ENCODE data around the gene NEURL1B. TPM values are rescaled to one million over a fixed set of nuclear protein-coding genes. Genes with fewer than 3 reads are reported as not detected.
A peak's percentile ranks its signal among the peaks of the same experiment; 100 is the strongest.

Gene NEURL1B
- total and polyA plus RNA-seq, 12 donors: 14.4 to 45.8 (median 21.6) TPM

DNA sequence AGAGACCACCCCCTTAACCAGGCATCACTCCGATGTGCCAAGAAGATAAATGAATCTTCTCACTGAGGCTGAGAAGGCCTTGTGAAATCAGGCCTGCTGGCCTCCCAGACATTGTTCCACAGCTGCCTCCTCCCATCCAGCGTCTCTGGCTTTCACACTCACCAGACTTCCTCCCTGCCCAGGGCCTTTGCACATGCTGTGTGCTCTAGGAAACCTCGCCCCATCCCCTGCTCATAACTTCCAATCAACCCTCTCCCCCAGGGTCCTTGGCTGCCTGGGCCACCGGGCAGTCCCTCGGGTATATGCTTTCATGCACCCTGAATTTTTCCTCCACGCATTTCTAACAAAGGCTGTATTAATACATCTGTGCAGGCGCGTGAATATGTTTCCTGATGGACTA lies 71.5 kb downstream of the NEURL1B start:
- H3K36me3 ChIP-seq: no peaks in the 10 kb centered on the region
- H3K9me3 ChIP-seq: no peaks in the 10 kb centered on the region
- DNase-seq (no peak), ATAC-seq (no peak)
- intact Hi-C loops (cut with DNase I): loop anchor here in 8 of 10 donors (1.0 to 10.0 kb wide), 5 partner anchors 192 to 572 kb away; no protein-coding TSS in a partner anchor
- H3K4me1 ChIP-seq: peaks cover 15 to 49% (median 40%) of the 10 kb centered on the region in 9 donors
- peaks cover 0 to 8% (median 0%) of the 10 kb centered on the region in 7 donors for H3K27me3 ChIP-seq
- no peak overlapping the region for H3K27ac ChIP-seq
- H3K4me3 ChIP-seq: no peak overlapping the region
- TF ChIP-seq, protein P1, sequence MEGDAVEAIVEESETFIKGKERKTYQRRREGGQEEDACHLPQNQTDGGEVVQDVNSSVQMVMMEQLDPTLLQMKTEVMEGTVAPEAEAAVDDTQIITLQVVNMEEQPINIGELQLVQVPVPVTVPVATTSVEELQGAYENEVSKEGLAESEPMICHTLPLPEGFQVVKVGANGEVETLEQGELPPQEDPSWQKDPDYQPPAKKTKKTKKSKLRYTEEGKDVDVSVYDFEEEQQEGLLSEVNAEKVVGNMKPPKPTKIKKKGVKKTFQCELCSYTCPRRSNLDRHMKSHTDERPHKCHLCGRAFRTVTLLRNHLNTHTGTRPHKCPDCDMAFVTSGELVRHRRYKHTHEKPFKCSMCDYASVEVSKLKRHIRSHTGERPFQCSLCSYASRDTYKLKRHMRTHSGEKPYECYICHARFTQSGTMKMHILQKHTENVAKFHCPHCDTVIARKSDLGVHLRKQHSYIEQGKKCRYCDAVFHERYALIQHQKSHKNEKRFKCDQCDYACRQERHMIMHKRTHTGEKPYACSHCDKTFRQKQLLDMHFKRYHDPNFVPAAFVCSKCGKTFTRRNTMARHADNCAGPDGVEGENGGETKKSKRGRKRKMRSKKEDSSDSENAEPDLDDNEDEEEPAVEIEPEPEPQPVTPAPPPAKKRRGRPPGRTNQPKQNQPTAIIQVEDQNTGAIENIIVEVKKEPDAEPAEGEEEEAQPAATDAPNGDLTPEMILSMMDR (IDR thresholded peaks at IDR 0.05): no peak
- WGBS, 2 donors: 61 to 66% methylated on average over 8 of the region's 8 CpGs

GRCh38 chr5:172713113-172713808 lies 72.2 kb downstream of the NEURL1B start:
- DNase-seq (peak; percentile 60 to 77), ATAC-seq (peak in 7 of 8 donors; percentile 25 to 43 (median 34))
- intact Hi-C loops (cut with DNase I): loop anchor here in 8 of 10 donors (1.0 to 10.0 kb wide), 5 partner anchors 192 to 572 kb away; no protein-coding TSS in a partner anchor
- Histone ChIP-seq H3K27ac (peak overlapping the region in 6 of 10 donors; percentile 76 to 91 (median 88)), H3K9me3 (no peaks in the 10 kb centered on the region), H3K27me3 (peaks cover 0 to 8% (median 0%) of the 10 kb centered on the region in 7 donors), H3K36me3 (no peaks in the 10 kb centered on the region), H3K4me3 (peak overlapping the region in 1 of 10 donors; percentile 8), H3K4me1 (peaks cover 16 to 53% (median 41%) of the 10 kb centered on the region in 9 donors)
- WGBS, 2 donors: 2 to 3% methylated on average over 15 of the region's 15 CpGs
- TF ChIP-seq, protein P1 (IDR thresholded peaks at IDR 0.05): peak; percentile 90 to 100 (median 96)

DNA sequence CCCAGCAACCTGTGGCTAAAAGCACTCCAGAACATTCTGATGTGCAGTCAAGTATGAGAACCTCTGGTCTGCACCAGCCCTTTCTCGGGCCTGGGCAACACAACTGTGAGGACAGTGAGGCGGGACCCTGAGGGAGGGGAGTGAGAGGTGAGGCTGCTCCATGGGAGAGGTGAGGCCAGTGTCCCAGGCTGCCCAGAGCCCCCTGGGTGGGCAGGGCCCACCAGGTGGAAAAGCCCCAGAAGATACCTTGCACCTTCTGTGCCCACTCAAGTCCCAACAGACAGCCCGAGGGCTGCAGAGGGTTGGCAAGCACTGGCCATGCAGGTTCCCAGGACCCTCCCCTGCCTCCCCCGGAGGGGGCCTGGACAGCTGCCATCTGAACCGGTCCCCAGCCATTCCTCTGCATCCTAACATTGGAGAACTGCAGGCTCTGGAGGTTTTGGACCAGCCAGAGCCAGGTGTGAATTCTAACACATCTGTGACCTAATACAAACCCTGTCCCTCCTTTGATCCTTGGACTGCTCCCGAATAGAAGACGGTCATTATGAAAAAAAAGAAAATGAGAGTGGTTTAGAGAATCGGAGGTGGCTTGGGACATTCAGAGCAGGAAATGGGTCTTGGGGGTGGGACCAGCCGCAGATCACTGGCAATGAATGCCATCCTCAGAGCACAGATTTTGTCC lies 72.9 kb downstream of the NEURL1B start:
- 64 to 69% methylated on average over 9 of the region's 9 CpGs for WGBS, 2 donors
- H3K27ac ChIP-seq: peak overlapping the region; percentile 57 to 91 (median 83)
- intact Hi-C loops (cut with DNase I): loop anchor here in 8 of 10 donors (1.0 to 10.0 kb wide), 5 partner anchors 191 to 571 kb away; no protein-coding TSS in a partner anchor
- no peaks in the 10 kb centered on the region for H3K9me3 ChIP-seq
- H3K27me3 ChIP-seq: peaks cover 0 to 8% (median 0%) of the 10 kb centered on the region in 7 donors
- no peak overlapping the region for H3K4me3 ChIP-seq
- TF ChIP-seq, protein P1 (IDR thresholded peaks at IDR 0.05): no peak
- peaks cover 16 to 53% (median 41%) of the 10 kb centered on the region in 9 donors for H3K4me1 ChIP-seq
- no peaks in the 10 kb centered on the region for H3K36me3 ChIP-seq
- ATAC-seq (no peak), DNase-seq (no peak)
